ENCODE measurements around the gene FBF1. TPM values are rescaled to one million over a fixed set of nuclear protein-coding genes. Genes with fewer than 3 reads are reported as not detected.

FBF1 gene
- total and polyA plus RNA-seq, 12 donors = 3.1 to 87.6 (median 17.4) TPM

DNA sequence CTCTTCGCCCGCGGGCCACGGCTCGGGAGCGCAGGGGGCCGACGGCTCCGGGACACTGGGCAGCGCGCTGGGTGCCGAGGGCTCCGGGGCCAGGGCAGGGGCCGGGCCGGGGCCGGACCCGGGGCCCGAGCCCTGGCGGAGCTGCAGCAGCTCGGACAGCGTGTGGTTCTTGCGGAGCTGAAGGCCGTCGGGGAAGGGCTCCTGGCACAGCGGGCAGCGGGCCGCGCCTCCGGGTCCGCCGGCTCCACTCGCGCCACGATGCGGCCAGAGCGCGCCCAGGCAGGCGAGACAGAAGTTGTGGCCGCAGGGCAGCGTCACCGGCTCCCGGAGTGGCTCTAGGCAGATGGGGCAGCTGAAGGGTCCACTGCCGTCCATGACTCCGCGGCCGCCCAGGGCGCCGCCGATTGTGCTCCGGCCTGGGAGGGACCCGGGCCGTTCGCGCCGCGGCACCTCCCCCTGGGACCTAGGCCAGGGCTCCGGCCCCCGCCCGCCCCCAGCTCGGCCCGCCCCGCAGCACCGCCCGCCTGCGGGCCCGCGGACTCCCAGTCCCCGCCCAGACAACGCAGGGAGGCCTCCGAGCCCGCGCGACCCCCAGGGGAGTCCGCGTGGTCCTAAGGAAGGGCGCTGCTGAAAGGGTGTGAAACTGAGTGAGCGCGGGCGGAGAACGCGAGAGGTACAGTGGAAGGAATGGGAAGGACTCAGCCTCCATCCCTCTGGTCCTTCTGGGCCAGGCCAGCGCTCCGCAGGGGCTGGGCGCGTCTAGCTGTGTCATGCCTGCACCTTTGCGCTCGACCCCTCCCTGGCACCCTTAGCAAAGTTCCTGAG lies 62.5 kb downstream of the FBF1 start, which contains the start of gene TRIM47:
Gene TRIM47, minus strand, starts transcription at position 408 of the 825 bp plus-strand sequence. Its CDS starts 33 bp downstream, at position 375.
- WGBS, 4 donors = 1 to 3% (median 1%) methylated on average over 13 to 87 of the region's 87 CpGs
- intact Hi-C loops (cut with DNase I) = no loop called here
- Histone ChIP-seq H3K4me3 (peak within 1 kb of the TSS in 2 of 4 donors; percentile 33 to 95), H3K9me3 (replicated peaks in 1 of 3) (no peaks in the 10 kb centered on the region), H3K4me1 (replicated peaks in 1 of 2) (peaks cover 16 to 37% of the 10 kb centered on the region in 2 donors), H3K36me3 (replicated peaks in 1 of 2) (peaks cover 0 to 8% of the 10 kb centered on the region in 2 donors), H3K27me3 (no peaks in the 10 kb centered on the region), H3K27ac (peak within 1 kb of the TSS in 4 of 5 donors; percentile 81 to 93 (median 86))
- TF ChIP-seq, protein P1, sequence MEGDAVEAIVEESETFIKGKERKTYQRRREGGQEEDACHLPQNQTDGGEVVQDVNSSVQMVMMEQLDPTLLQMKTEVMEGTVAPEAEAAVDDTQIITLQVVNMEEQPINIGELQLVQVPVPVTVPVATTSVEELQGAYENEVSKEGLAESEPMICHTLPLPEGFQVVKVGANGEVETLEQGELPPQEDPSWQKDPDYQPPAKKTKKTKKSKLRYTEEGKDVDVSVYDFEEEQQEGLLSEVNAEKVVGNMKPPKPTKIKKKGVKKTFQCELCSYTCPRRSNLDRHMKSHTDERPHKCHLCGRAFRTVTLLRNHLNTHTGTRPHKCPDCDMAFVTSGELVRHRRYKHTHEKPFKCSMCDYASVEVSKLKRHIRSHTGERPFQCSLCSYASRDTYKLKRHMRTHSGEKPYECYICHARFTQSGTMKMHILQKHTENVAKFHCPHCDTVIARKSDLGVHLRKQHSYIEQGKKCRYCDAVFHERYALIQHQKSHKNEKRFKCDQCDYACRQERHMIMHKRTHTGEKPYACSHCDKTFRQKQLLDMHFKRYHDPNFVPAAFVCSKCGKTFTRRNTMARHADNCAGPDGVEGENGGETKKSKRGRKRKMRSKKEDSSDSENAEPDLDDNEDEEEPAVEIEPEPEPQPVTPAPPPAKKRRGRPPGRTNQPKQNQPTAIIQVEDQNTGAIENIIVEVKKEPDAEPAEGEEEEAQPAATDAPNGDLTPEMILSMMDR (IDR thresholded peaks at IDR 0.05) = peak in 2 of 6 experiments; percentile 10 to 45
- peak; percentile 23 to 51 for TF ChIP-seq POLR2A (IDR thresholded peaks at IDR 0.05)
- DNase-seq = peak; percentile 61 to 69 (median 63)

DNA sequence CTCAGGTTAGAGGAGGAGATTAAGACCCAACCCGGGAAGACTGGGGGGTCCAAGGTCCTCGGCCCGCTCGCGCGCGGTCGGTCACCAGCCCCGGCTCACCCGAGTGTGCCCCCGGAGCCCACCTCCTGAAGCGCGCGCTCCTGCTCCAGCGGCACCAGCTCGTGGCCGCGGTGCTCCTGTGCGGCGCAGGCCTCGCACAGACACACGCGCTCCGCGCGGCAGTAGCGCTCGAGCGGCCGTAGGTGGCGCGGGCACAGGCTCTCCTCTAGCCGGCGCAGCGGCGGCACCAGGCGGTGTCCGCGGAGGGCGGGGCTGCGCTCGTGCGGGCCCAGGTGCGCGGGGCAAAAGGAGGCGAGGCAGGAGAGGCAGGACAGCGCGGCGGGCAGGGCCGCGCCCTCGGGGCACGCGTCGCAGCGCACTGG lies 63.1 kb downstream of the FBF1 start:
- H3K4me3 ChIP-seq = peak overlapping the region in 2 of 4 donors; percentile 33 to 95
- peak overlapping the region in 4 of 5 donors; percentile 81 to 93 (median 86) for H3K27ac ChIP-seq
- H3K9me3 ChIP-seq (replicated peaks in 1 of 3) = no peaks in the 10 kb centered on the region
- H3K27me3 ChIP-seq = no peaks in the 10 kb centered on the region
- WGBS, 4 donors = 0% methylated on average over 4 to 56 of the region's 56 CpGs
- H3K36me3 ChIP-seq (replicated peaks in 1 of 2) = peaks cover 0 to 8% of the 10 kb centered on the region in 2 donors
- peak; percentile 62 to 77 (median 72) for DNase-seq
- intact Hi-C loops (cut with DNase I) = no loop called here
- TF ChIP-seq POLR2A (IDR thresholded peaks at IDR 0.05) = no peak
- TF ChIP-seq, protein P1 (IDR thresholded peaks at IDR 0.05) = peak in 4 of 6 experiments; percentile 38 to 70 (median 48)
- H3K4me1 ChIP-seq (replicated peaks in 1 of 2) = peaks cover 22 to 44% of the 10 kb centered on the region in 2 donors

DNA sequence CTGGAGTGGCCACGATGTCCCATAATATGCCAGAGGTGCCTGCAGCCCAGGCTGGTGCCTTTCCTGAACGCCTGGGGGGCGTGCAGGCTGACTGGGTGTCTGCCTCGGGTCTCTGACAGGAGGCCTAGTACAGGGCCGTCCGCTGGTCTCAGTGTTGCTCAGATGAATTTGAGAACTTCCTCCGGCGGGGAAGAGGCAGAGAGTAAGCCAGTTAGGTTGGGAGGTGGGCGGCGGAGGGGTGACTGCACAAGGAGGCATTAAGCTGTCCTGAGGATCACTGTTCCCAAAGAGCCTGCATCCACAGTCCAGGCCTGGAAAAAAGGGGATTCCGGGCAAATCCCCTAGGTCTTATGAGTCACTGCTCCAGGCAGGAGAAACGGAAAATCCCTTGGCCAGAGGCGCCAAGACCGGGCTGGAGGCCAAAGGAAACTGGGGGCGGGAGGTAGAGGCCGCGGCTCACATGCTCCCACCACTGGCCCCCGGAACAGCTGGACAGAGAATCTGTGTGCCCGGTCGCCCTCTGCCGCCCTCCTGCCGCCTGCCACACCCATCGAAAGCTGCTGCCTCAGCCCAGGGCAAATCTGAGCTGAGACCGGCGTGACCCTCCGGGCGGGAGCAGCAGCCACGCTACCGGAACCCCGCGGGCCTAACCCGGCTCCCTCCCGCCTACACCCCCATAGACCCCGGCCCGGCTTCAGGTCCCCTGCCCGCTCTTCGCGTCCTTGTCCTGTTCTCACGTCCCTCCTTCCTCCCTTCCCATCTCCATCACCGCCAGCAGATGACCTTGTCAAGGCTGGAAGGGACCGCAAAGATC lies 63.7 kb downstream of the FBF1 start:
- Histone ChIP-seq H3K27ac (peak overlapping the region; percentile 75 to 93 (median 82)), H3K27me3 (no peaks in the 10 kb centered on the region), H3K9me3 (replicated peaks in 1 of 3) (no peaks in the 10 kb centered on the region), H3K4me1 (replicated peaks in 1 of 2) (peaks cover 28 to 49% of the 10 kb centered on the region in 2 donors), H3K4me3 (peak overlapping the region in 2 of 4 donors; percentile 33 to 95), H3K36me3 (replicated peaks in 1 of 2) (peaks cover 0 to 8% of the 10 kb centered on the region in 2 donors)
- peak; percentile 94 to 97 (median 97) for DNase-seq
- TF ChIP-seq POLR2A (IDR thresholded peaks at IDR 0.05) = peak in 1 of 2 donors; percentile 53
- TF ChIP-seq, protein P1 (IDR thresholded peaks at IDR 0.05) = peak in 1 of 6 experiments; percentile 32
- WGBS, 4 donors = 3 to 7% (median 5%) methylated on average over 15 to 41 of the region's 41 CpGs
- intact Hi-C loops (cut with DNase I) = no loop called here

Data from adrenal gland (tissue), 12 donors.